K562 (cell line): ENCODE measurements around the gene HYPK. TPM values are rescaled to one million over a fixed set of nuclear protein-coding genes. Genes with fewer than 3 reads are reported as not detected.

ENCODE experiments used
- ATAC-seq: fragments of 200-7000 bp; cut with Tn5 transposase; 3 replicates; pipeline ENCODE4 v1.9.1; 2020; ENCODE audit warnings: moderate library complexity
- BruUV-seq: library from RNA; stranded (reverse); fragments of 400-500 nt; replicated peaks from 2 replicates; lab custom pipeline; 2021; lab: Mats Ljungman, UMichigan
- CTCF ChIA-PET: fragments of 300-600 bp; formaldehyde crosslinking; extraction: SDS; loops from one replicate; lab custom pipeline; 2021; ENCODE audit warnings: low intra/inter-chr PET ratio; lab: Yijun Ruan, JAX
- POLR2A ChIA-PET: fragments of 300-600, 350-650 bp; sonication (Branson Sonifier 250); formaldehyde crosslinking; extraction: SDS; loops from one replicate; lab custom pipeline; 2021; ENCODE audit warnings: antibody characterized with exemption, inconsistent platforms; lab: Yijun Ruan, JAX
- DNase-seq, 4 experiments: peaks; one replicate each; pipeline versions ENCODE4 v3.0.0 to v3.0.0-alpha.2; 2011 to 2018; ENCODE audit warnings: low spot score in 3 of 4, mixed read lengths in 3 of 4; ENCODE audit errors: extremely low read depth in 1 of 4
- FAIRE-seq: peaks from 2 replicates; lab custom pipeline; 2011; peaks lifted over from hg19 to GRCh38; lab: Jason Lieb, UNC
- H2AFZ ChIP-seq: 2 replicates; pipeline ENCODE4 v1.6.0; 2011; ENCODE audit warnings: low read depth, low read length, control low read depth, inconsistent platforms
- H3K27ac ChIP-seq: fragments of 200-600 bp; 3 replicates; pipeline ENCODE4 v1.8.0; 2011; ENCODE audit warnings: low read depth, mild to moderate bottlenecking, control low read depth, inconsistent platforms, low read length, moderate library complexity, mixed read lengths; ENCODE audit errors: extremely low read depth
- H3K27me3 ChIP-seq, 2 experiments: fragments of 300-600 bp in 1 of 2; 2 replicates in 1 of 2; 3 replicates in 1 of 2; pipeline versions ENCODE4 v1.6.0 to v1.8.0; 2011; ENCODE audit warnings: inconsistent platforms in 2 of 2, low read length in 2 of 2, mild to moderate bottlenecking in 1 of 2, mixed read lengths in 1 of 2, moderate library complexity in 1 of 2; ENCODE audit not compliant: control insufficient read depth in 2 of 2, insufficient read depth in 2 of 2
- H3K36me3 ChIP-seq: fragments of 300-600 bp; 3 replicates; pipeline ENCODE4 v1.8.0; 2011; ENCODE audit warnings: mild to moderate bottlenecking, low read length, inconsistent platforms; ENCODE audit not compliant: control insufficient read depth, insufficient read depth
- H3K4me1 ChIP-seq, 2 experiments: fragments of 200-600 bp in 1 of 2; replicated peaks in 1 of 2; 2 replicates in 1 of 2; 3 replicates in 1 of 2; pipeline versions ENCODE4 v1.5.1 to v1.8.0; 2011; ENCODE audit warnings: inconsistent platforms in 2 of 2, low read length in 2 of 2, mild to moderate bottlenecking in 1 of 2, mixed read lengths in 1 of 2, moderate library complexity in 1 of 2; ENCODE audit not compliant: control insufficient read depth in 2 of 2, insufficient read depth in 2 of 2
- H3K4me2 ChIP-seq: 2 replicates; pipeline ENCODE4 v1.6.1; 2011; ENCODE audit warnings: low read length, control low read depth, inconsistent platforms, mixed read lengths; ENCODE audit not compliant: insufficient read depth
- H3K4me3 ChIP-seq: fragments of 200-600 bp; sonication (generic), shearing (Covaris generic); 2 replicates; pipeline ENCODE4 v1.5.1; 2016; ENCODE audit warnings: control low read depth, inconsistent platforms
- H3K79me2 ChIP-seq: fragments of 200-600 bp; 3 replicates; pipeline ENCODE4 v1.8.0; 2011; ENCODE audit warnings: low read length, inconsistent platforms; ENCODE audit not compliant: control insufficient read depth, insufficient read depth
- H3K9ac ChIP-seq, 2 experiments: 2 replicates each; pipeline versions ENCODE4 v1.6.0 to v1.6.1; 2011; ENCODE audit warnings: low read depth in 2 of 2, low read length in 2 of 2, control low read depth in 1 of 2, inconsistent platforms in 1 of 2, mild to moderate bottlenecking in 1 of 2, mixed read lengths in 1 of 2; ENCODE audit not compliant: insufficient read depth in 1 of 2
- H3K9me1 ChIP-seq: one replicate; pipeline ENCODE4 v1.6.0; 2011; ENCODE audit warnings: inconsistent platforms, mild to moderate bottlenecking, low read length, moderate library complexity; ENCODE audit not compliant: control insufficient read depth, insufficient read depth
- H3K9me3 ChIP-seq: replicated peaks from 2 replicates; pipeline ENCODE4 v1.5.1; 2011; ENCODE audit warnings: low read depth, low read length, inconsistent platforms; ENCODE audit not compliant: control insufficient read depth, insufficient read depth
- H4K20me1 ChIP-seq: replicated peaks from 2 replicates; pipeline ENCODE4 v1.6.1; 2011; ENCODE audit warnings: low read length, inconsistent platforms, mixed read lengths; ENCODE audit not compliant: control insufficient read depth, insufficient read depth
- BCL6 ChIP-seq: fragments of 250-450 bp; sonication (Bioruptor Pico); IDR thresholded peaks from 2 replicates; pipeline ENCODE4 v1.4.0; 2020
- DPF2 ChIP-seq: fragments of 450-650 bp; IDR thresholded peaks from 2 replicates; pipeline ENCODE4 v1.6.1; 2016
- E2F3 ChIP-seq: fragments of 250-450 bp; sonication (Bioruptor Pico); IDR thresholded peaks from 2 replicates; pipeline ENCODE4 v1.4.0; 2020; ENCODE audit warnings: mild to moderate bottlenecking
- ELF2 ChIP-seq: fragments of 250-450 bp; sonication (Bioruptor Pico); IDR thresholded peaks from 2 replicates; pipeline ENCODE4 v1.5.0; 2021; ENCODE audit warnings: mild to moderate bottlenecking
- FOXJ2 ChIP-seq: fragments of 200-800 bp; sonication (Bioruptor generic); IDR thresholded peaks from 2 replicates; pipeline ENCODE4 v1.6.1; 2016; ENCODE audit warnings: missing genetic modification characterization, missing compliant biosample characterization
- KAT2B ChIP-seq: IDR thresholded peaks from one replicate; pipeline ENCODE4 v1.6.1; 2012; ENCODE audit warnings: low read depth, mild to moderate bottlenecking, control low read depth, inconsistent platforms, low read length, moderate library complexity
- POLR3A ChIP-seq: IDR thresholded peaks from 2 replicates; pipeline ENCODE4 v1.6.1; 2011; ENCODE audit warnings: borderline replicate concordance, mild to moderate bottlenecking, moderate library complexity; ENCODE audit not compliant: insufficient read length, insufficient read depth; ENCODE audit errors: extremely low read depth
- SLC30A9 ChIP-seq: fragments of 250-450 bp; sonication (Bioruptor Pico); IDR thresholded peaks from 2 replicates; pipeline ENCODE4 v1.8.0; 2022; ENCODE audit warnings: mild to moderate bottlenecking, moderate library complexity
- SMAD1 ChIP-seq: fragments of 150-350 bp; IDR thresholded peaks from 2 replicates; pipeline ENCODE4 v1.6.1; 2014; ENCODE audit warnings: low read length, low read depth; ENCODE audit not compliant: partially characterized antibody
- SOX6 ChIP-seq: fragments of 450-650 bp; IDR thresholded peaks from 2 replicates; pipeline ENCODE4 v1.6.1; 2014; ENCODE audit warnings: mild to moderate bottlenecking
- SP1 ChIP-seq: sonication (generic); formaldehyde crosslinking; IDR thresholded peaks from 2 replicates; pipeline ENCODE4 v1.8.1; 2022; ENCODE audit warnings: mild to moderate bottlenecking, missing genetic modification reagents
- UBTF ChIP-seq, 2 experiments: IDR thresholded peaks; 2 replicates each; pipeline ENCODE4 v1.6.1; 2012; ENCODE audit warnings: improper control_type of control experiment in 2 of 2, low read depth in 2 of 2, low read length in 2 of 2, borderline replicate concordance in 1 of 2
- USF1 ChIP-seq: sonication (generic); formaldehyde crosslinking; IDR thresholded peaks from 2 replicates; pipeline ENCODE4 v1.9.0; 2022; ENCODE audit warnings: mild to moderate bottlenecking, missing genetic modification reagents
- ZNF174 ChIP-seq: fragments of 250-450 bp; sonication (Bioruptor Pico); IDR thresholded peaks from 2 replicates; pipeline ENCODE4 v1.4.0; 2020; ENCODE audit warnings: mild to moderate bottlenecking
- ZNF512 ChIP-seq: IDR thresholded peaks from 2 replicates; pipeline ENCODE4 v1.6.1; 2016; ENCODE audit warnings: missing genetic modification characterization, missing compliant biosample characterization
- ZNF584 ChIP-seq: fragments of 200-800 bp; sonication (Bioruptor generic); IDR thresholded peaks from 2 replicates; pipeline ENCODE4 v1.6.1; 2016; ENCODE audit warnings: low read depth, mild to moderate bottlenecking, missing genetic modification characterization, missing compliant biosample characterization
- ZZZ3 ChIP-seq: fragments of 450-650 bp; IDR thresholded peaks from 2 replicates; pipeline ENCODE4 v1.6.1; 2016; ENCODE audit warnings: antibody characterized with exemption, mild to moderate bottlenecking, moderate library complexity
- WGBS: fragments of 100-300 bp; shearing (Covaris generic); methylation state at CpG from one replicate; pipeline ENCODE4 v1.1.6; 2016; ENCODE audit warnings: low coverage, mixed read lengths; ENCODE audit not compliant: insufficient coverage; ENCODE audit errors: missing lambda C conversion rate; 5-methylcytosine and 5-hydroxymethylcytosine counted together
- in situ Hi-C: fragments of 300-500 bp; cut with MboI; formaldehyde crosslinking; loops from 4 replicates; pipeline ENCODE4 v1.15.0; 2018; ENCODE audit warnings: inconsistent platforms, mixed read lengths
- intact Hi-C: fragments of 100-400 bp; cut with micrococcal nuclease; formaldehyde crosslinking; loops from 2 replicates; pipeline ENCODE4 v1.14.2; 2022
- polyA plus RNA-seq, 8 experiments: library from polyadenylated mRNA; depleted of rRNA in 4 of 8; stranded (reverse) in 5 of 8; unstranded in 3 of 8; fragments of >200 nt; fragmentation: Nextera tagmentation in 2 of 8; fragmentation: Illumina TruSeq in 1 of 8; extraction: Ambion mirVana in 2 of 8; extraction: Trizol in 1 of 8; gene quantifications; 2 replicates each; pipeline versions ENCODE4 v1.2.1 to v1.2.3, GENCODE V29; 2011 to 2014; ENCODE audit warnings: inconsistent platforms in 1 of 8, missing spikeins in 1 of 8
- total RNA-seq, 7 experiments: library from RNA; depleted of rRNA in 6 of 7; stranded (reverse); fragments of >200 nt in 6 of 7; fragmentation: Illumina TruSeq in 2 of 7; extraction: Trizol in 2 of 7; gene quantifications; 2 replicates each; pipeline versions ENCODE4 v1.2.1 to v1.2.3, GENCODE V29; 2011 to 2021; ENCODE audit warnings: low replicate concordance in 1 of 7

Gene HYPK
- total and polyA plus RNA-seq, 9 of the 15 experiments (the other 6 are each of a cell fraction or from before 2014, with no cell fraction given) = 7.2 to 28.0 (median 21.1) TPM

- Histone ChIP-seq H4K20me1 (no peaks in the 10 kb centered on the region), H3K4me2 (peak within 1 kb of the TSS; percentile 86), H3K27ac (peak within 1 kb of the TSS; percentile 88), H2AFZ (peak within 1 kb of the TSS; percentile 96), H3K9me1 (no peaks in the 10 kb centered on the region), H3K79me2 (peaks cover 81% of the 10 kb centered on the region), H3K4me3 (peak within 1 kb of the TSS; percentile 64), H3K9ac (peak within 1 kb of the TSS; percentile 84 to 99), H3K9me3 (no peaks in the 10 kb centered on the region), H3K36me3 (peaks cover 27% of the 10 kb centered on the region; the same call in 2 of the 3 replicates), H3K27me3 (no peaks in the 10 kb centered on the region), H3K4me1 (peaks cover 17 to 24% of the 10 kb centered on the region in 2 experiments; a peak in 4 of 5 replicates)
- in situ Hi-C loops (no loop called here), intact Hi-C loops (no loop called here)
- WGBS = under 1% methylated on average over 47 of the region's 48 CpGs
- DNase-seq = peak; percentile 91 to 96 (median 92)
- ChIA-PET CTCF (no interaction called here), POLR2A (interaction anchor here (0.8 to 2.6 kb wide), 8 partner anchors 10 to 505 kb away, joined by 3 to 12 read pairs (median 4); partner anchors contain the start of genes HYPK and SERINC4)
- peak; percentile 77 for FAIRE-seq
- TSS peak; percentile 54 for BruUV-seq
- peak; percentile 84 for ATAC-seq
- TF ChIP-seq USF1 (CRISPR knock-in tag) (no peak), SLC30A9 (CRISPR knock-in tag) (no peak), SMAD1 (no peak), ZNF174 (CRISPR knock-in tag) (no peak), ZNF584 (CRISPR knock-in tag) (no peak), SP1 (CRISPR knock-in tag) (peak; percentile 78), ZNF512 (no peak), ZZZ3 (peak; percentile 79; the same call in 1 of the 2 replicates), ELF2 (CRISPR knock-in tag) (0 out of 2 replicates have a peak, but pooled peaks have one; percentile 42), BCL6 (CRISPR knock-in tag) (no peak), DPF2 (peak; percentile 60), UBTF (IDR thresholded peaks at IDR 0.05; ENCODE audit: borderline replicate concordance in 1 of 2, low read depth in 2 of 2, low read length in 2 of 2) (no peak), POLR3A (peak; percentile 48), E2F3 (CRISPR knock-in tag) (peak; percentile 98), KAT2B (no peak), FOXJ2 (tag) (no peak), SOX6 (peak; percentile 41; the same call in 1 of the 2 replicates)
Observed at GRCh38 chr15:43826508-43827341, 26.3 kb downstream of the HYPK start, which contains the start of gene WDR76. TSS of gene WDR76 (plus strand) at chr15:43827002. CDS start at chr15:43827033, 31 bp downstream.
